GM23338 (cell line): ENCODE results near the gene TEX53.

Experiments used
- JUNB ChIP-seq: IDR thresholded peaks from one replicate; pipeline ENCODE4 v1.6.1; 2016; ENCODE audit warnings: antibody characterized with exemption; ENCODE audit not compliant: unreplicated experiment
- POLR2AphosphoS5 ChIP-seq: IDR thresholded peaks from 2 replicates; pipeline ENCODE4 v1.6.1; 2016; ENCODE audit warnings: antibody characterized with exemption, low read depth
- TF ChIP-seq, protein P1 (sequence below), 2 experiments: fragments of 200-600 bp in 1 of 2; sonication (generic) in 1 of 2; conservative IDR thresholded peaks; 2 replicates each; pipeline versions ENCODE4 v1.5.1 to v1.6.1; 2016 to 2017; ENCODE audit warnings: antibody characterized with exemption in 2 of 2, low read depth in 2 of 2, mild to moderate bottlenecking in 2 of 2, moderate library complexity in 1 of 2

DNA sequence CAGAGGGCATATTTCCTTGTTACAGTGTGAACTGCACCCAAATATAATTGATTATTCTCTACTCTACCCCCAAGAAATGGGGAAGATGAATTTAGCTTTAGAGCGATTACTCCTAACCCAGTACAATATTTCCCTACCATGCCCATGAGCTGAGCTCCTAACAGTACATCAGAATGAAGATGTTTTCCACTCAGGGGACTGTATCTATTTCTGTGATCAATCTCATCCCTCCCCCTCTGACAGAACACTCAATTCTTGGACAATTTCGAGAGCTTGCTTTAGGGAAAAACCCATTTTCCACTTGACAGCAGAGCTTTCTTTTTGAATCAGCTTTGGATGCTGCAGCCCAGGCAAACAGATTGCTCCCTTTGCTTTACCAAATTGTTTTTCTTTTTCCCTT, 49.1 kb upstream of the TEX53 start:
- TF ChIP-seq, protein P1, sequence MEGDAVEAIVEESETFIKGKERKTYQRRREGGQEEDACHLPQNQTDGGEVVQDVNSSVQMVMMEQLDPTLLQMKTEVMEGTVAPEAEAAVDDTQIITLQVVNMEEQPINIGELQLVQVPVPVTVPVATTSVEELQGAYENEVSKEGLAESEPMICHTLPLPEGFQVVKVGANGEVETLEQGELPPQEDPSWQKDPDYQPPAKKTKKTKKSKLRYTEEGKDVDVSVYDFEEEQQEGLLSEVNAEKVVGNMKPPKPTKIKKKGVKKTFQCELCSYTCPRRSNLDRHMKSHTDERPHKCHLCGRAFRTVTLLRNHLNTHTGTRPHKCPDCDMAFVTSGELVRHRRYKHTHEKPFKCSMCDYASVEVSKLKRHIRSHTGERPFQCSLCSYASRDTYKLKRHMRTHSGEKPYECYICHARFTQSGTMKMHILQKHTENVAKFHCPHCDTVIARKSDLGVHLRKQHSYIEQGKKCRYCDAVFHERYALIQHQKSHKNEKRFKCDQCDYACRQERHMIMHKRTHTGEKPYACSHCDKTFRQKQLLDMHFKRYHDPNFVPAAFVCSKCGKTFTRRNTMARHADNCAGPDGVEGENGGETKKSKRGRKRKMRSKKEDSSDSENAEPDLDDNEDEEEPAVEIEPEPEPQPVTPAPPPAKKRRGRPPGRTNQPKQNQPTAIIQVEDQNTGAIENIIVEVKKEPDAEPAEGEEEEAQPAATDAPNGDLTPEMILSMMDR (conservative IDR thresholded peaks at IDR 0.05; ENCODE audit: low read depth in 2 of 2): no peak
- TF ChIP-seq POLR2AphosphoS5 (no peak), JUNB (no peak)
